Activated CD8-positive, alpha-beta memory T cell treated with anti-CD3 and anti-CD28 coated beads for 1 hour (primary cell): Measurements from ENCODE around the gene HNRNPA3.
A peak's percentile ranks its signal among the peaks of the same experiment; 100 is the strongest.
"Not testable (repeated sequence)": the region's sequence is repeated elsewhere in the genome, so short reads cannot be mapped to it uniquely, and the experiment has no call there.

Experiments used
- DNase-seq, 2 donors: peaks; one replicate each; pipeline ENCODE4 v3.0.0-alpha.2; 2020; ENCODE audit warnings: low read depth in 1 of 2; ENCODE audit errors: extremely low read depth in 1 of 2

The HNRNPA3 gene

GRCh38 chr2:177254433-177255226 is 42.0 kb downstream of the HNRNPA3 start:
- DNase-seq, result no peak

DNA sequence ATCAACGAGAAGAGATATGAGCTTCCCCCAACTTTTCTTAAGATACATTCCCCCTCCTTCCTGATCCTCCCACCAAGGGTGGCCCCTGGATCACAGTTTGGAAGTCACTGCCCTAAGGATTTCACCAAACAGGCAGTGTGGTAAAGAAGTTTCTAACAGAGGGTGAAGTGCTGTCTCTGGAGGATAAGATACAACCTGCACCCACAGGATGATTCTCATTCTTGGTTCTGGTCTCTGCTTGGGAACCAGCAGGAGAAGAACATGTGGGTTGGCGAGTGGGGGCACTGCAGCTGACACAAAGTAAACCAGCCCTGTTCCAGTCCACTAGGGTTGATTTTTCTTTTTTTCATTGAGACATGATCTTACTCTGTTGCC is 42.6 kb downstream of the HNRNPA3 start:
- no peak for DNase-seq

DNA sequence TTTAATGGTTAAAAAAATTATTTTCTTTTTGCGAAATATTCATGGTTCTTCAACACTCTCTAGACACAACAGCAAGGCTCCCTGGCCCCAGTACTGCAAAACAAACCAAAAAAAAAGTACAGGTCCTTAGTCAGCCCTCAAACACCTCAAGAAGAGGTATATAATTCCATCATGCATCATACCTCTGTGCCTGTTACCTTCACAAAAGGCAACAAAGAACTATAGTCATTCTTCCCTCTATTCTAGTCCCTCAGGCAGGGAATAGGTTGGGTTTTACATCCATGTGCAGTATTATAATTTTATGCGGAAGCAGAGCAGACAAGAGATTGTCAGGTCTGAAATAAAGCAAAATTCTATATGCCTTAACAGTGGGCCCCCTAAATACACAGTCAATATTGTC is 43.4 kb downstream of the HNRNPA3 start:
- DNase-seq, result no peak

DNA sequence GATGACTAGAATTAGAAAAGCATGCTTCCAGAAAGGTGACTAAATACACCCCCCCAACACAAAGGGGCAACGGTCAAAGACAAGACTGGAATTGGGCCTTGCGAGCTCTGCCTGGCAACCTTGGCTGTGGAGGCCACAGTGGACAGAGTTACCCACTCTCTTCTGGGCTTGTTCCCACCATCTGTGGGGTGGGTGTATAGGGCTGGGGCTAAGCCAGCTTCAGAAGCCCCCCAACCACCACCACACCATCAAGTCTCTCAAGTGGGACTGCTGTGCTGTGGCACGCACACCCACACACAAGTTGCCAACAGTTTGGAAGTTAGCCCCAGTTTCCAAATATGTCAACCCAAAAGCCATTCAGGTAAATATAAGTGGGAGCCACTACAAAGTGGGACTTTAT is 44.1 kb downstream of the HNRNPA3 start:
- DNase-seq, result no peak

DNA sequence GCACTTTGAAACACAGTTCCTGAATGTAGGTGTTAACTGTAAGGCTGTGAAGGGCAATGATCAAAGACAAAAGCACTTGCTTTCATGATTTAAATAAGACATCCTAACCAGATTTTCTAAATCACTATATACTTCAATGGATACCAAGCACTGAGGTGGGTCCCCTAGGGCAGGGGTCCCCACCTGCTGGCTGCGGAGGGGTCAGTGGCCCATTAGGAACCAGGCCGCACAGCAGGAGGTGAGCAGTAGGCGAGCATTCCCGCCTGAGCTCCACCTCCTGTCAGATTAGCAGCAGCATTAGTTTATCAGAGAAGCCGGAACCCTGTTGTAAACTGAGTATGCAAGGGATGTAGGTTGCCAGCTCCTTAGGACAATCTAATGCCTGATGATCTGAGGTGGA is 44.9 kb downstream of the HNRNPA3 start:
- DNase-seq, result no peak

DNA sequence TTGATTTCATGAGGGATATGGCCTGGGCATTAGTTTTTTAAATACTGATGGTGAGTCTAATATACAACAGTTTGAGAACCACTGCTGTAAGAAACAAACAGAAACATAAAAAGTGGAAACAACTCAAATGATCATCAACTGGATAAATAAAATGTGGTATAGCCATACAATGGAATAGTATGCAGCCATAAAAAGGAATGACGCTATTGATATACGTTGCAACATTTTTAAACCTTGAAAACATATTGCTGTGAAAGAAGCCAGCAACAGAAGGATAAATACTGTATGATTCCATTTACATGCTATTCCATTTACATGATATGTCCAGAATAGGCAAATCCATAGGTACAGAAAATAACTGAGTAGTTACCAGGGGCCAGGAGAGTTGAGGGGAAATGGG is 45.5 kb downstream of the HNRNPA3 start:
- no peak for DNase-seq

DNA sequence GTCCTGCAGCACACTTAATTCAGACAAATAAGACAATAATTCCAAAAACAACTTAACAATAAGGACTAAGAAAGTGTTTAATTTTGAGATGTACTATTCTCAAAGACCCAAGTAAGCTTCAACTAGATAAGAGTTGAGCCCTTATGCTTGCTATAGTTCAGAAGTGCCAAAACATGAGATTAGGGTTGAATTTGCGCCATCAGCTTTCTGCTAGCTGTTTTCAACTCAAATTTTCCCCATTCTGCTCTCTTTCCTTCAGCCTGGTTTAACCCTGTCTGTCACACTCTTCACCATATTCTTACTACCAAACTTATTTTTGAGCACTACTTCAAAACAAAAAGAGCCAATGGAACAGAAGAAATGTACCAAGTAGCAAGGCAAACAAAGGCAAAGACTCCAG is 47.8 kb downstream of the HNRNPA3 start:
- DNase-seq, result no peak

GRCh38 chr2:177261116-177262060 is 48.8 kb downstream of the HNRNPA3 start:
- no peak for DNase-seq

GRCh38 chr2:177262092-177262491 is 49.5 kb downstream of the HNRNPA3 start:
- no peak for DNase-seq

- DNase-seq, result no peak
Measured at GRCh38 chr2:177262958-177263450, 50.4 kb downstream of the HNRNPA3 start.

- DNase-seq, result peak; percentile 83 to 93
Measured at GRCh38 chr2:177263451-177264208, 51.0 kb downstream of the HNRNPA3 start.

DNA sequence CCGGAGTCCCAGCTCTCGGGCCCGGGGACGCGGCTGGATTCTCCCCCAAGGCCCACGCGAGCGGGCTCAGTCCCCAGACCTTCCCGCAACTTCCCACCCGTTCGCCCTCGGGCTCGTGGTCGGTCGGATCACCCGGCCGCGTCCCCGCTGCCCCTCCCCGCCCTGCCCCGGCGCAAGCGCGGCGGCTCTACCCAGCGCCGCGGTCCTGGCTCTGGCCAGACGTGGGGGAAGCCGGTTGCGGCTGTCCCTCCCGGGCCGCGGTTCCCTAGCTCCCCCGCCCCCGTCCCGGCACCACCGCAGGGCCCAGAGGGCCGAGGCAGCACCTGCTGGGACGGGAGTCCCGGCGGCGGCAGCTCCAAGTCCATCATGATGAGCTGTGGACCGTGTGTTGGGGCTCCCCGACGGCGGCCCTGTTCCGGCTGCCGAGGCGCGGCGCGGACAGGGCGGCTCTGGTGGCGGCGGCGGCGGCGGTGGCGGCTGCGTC is 51.7 kb downstream of the HNRNPA3 start:
- DNase-seq, result no peak

DNA sequence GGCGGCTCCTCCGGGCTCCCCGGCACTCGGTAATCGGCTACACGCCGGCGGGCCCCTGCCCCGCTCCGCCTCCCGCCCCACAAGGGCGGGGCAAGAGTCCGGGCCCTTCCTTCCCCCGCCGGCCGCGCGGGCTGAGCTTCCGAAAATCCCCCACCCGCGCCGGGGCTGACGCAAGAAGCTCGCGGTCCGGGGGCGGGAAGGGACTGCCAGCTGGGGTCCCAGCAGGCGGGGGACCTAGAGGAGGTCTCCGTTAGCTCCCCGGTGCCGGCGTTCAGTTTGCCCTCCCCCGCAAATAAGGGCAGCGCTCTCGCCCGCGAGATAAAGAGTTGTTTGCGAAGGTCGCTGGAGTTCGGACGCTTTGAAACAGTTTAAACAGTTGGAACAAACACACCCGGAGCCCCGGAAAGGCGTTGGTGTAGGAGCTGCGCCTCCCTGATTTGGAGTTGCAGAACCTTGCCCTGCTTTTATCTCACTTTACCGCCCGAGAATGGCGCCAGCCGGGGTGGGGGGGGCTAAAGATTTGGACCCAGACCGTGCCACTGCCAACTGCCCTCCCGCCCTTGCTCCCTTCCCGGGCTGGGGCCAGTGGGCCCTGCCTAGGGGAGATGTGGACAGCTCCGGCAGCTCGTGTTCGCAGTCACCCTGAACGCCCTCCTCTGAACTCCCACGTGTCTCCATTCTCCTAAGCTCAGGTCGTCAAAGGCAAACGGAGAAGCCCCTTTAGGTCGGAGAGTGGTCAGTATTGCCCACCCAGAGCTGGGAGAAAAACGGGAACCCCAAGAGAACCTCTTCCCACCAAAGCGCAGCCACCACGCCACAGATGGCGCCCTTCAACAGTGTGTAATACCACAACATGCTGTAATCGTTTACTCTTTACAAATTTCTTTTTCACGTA is 52.3 kb downstream of the HNRNPA3 start, which contains the start of gene NFE2L2:
TSS of gene NFE2L2 (minus strand) at position 35 of the 895 bp plus-strand sequence. CDS start 151 bp downstream, outside the sequence.
- DNase-seq, result peak; percentile 85 to 93

DNA sequence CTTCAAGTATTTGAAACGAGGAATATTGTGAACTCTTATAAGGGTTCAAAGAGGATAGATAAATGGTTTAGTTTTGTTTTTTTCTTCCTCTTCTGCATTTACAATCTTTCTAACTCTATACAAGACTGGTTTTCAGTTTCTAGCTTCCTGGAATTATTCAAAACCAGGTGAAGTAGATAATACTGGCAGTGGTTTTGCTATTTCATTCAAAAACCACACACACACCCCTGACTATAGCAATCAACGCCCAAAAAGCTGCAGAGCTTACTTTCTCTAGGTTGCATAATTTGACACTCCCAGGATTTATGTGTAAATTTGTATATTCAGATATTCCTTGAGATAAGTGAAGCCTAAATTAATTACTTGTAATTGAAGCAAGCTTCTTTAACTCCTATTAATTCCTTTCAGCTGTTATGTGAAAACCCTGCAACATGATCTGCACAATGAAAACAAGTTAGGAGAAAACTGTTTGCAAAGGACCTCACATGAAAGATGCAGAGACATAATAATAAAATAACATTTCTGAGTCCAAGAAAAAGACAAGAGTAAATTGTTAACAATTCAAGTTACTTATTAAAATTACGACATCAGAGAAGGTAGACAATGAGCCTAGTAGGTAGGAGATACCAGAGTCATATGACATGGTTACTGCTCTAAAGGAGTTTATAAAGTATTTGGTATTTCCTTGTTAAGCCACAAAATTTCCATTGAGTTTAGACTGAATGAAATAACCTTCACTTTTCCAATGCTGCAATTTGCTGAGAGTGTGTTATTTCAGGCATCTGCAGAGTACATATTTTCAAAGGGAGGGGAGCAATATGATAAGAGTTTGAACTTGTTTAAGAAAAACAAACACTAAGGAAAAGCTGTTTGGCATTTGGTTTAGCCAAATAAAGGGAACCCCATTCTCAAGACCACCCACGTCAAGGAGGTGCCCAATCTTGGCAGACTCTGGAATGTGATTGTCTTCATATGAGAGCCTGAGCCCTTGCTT is 53.5 kb downstream of the HNRNPA3 start:
- no peak for DNase-seq

GRCh38 chr2:177266955-177267354 is 54.4 kb downstream of the HNRNPA3 start:
- not testable (repeated sequence) for DNase-seq

DNA sequence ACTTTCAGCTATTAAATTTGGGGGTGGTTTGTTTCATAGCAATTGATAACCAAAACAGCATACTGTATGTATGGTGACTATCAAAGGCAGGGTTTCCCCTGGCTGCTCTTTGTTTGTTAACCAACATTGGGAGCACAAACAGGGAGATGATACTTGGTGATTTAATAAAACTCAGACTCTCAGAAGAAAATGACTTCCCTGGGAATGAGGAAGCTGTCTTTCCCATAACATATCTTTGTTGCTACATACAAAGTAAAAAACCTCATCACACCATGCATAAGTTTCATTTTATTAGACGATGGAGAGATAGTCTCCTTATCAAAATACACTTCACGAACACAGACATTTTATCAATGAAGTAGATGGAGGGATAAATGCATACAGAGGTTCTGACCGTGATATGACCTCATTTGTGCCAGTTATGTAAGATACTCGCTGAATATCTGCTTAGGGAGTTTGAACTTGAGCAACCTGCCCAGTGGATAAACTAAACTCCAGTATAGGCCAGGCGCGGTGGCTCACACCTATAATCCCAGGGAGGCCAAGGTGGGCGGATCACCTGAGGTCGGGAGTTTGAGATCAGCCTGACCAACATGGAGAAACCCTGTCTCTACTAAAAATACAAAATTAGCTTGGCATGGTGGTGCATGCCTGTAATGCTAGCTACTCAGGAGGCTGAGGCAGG is 55.7 kb downstream of the HNRNPA3 start:
- DNase-seq, result no peak

DNA sequence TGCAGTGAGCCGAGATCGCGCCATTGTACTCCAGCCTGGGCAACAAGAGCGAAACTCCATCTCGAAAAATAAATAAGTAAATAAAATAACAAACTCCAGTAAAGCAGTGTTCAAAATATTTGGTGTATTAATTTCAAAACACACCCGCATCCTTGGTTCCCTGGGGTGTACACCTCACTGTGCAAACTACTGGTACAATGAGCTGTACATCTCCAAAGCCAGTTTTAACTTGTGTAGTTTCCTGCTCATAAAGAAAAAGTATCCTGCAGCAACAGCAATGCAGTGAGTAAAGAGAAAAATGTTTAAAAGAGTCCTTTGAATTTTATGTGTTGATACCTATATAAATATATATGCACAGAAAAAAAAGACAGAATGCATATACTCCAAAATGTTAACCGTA is 56.3 kb downstream of the HNRNPA3 start:
- no peak for DNase-seq

DNA sequence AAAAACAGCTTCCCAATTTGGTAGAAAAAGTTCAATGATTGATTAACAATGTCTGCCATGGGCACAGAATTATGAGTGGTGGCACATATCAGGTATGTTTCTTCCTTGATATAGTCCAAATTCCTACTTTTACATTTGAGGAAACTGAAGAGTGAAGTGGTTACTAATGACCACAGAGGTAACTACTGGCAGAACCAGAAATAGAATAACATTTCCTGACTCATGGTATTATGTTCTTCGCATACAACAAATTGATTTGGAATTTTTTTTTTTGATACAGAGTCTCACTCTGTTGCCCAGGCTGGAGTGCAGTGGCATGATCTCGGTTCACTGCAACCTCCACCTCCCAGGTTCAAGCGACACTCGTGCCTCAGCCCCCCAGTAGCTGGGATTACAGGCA is 57.9 kb downstream of the HNRNPA3 start:
- no peak for DNase-seq
